Right ventricle myocardium inferior (tissue), 1 donor: ENCODE results near the gene NXPH4. TPM values are rescaled to one million over a fixed set of nuclear protein-coding genes. Genes with fewer than 3 reads are reported as not detected.

Source experiments
- ATAC-seq: fragments of 200-7000 bp; cut with Tn5 transposase; one replicate; pipeline ENCODE4 v1.9.1; 2020; ENCODE audit warnings: mild to moderate bottlenecking, moderate library complexity
- DNase-seq: peaks from one replicate; pipeline ENCODE4 v3.0.0; 2021; ENCODE audit errors: missing footprints
- intact Hi-C: fragments of 100-400 bp; cut with DNase I; formaldehyde crosslinking; loops from one replicate; pipeline ENCODE4 v1.11.0; 2022
- total RNA-seq: library from RNA; stranded (reverse); fragmentation: NEBNext Ultra II Directional; extraction: Animal tissue kit (Norgen Biotek cat#: 25700); gene quantifications from one replicate; pipeline ENCODE4 v1.2.1, GENCODE V29; 2021
- donor health status: DM: no; HTN: yes; CAD: no; lungs with severe emphysema.

NXPH4 gene
- total RNA-seq, 1 donor from 2014 or later: 0.60 TPM

DNA sequence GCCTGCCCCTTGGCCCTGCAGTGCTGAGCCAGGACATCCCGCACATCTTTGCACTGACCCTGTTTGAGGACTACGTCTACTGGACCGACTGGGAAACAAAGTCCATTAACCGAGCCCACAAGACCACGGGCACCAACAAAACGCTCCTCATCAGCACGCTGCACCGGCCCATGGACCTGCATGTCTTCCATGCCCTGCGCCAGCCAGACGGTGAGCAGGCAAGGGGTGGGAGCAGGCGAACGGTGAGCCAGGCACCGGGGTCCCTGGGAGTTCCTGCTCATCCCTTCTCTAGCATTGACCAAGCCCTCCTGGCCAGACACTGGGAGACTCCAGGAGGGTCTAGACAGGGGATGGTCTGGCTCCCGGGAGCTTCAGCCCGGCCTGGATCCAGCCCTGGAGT is 17.4 kb upstream of the NXPH4 start:
- intact Hi-C loops: no loop called here
- ATAC-seq (no peak), DNase-seq (no peak)

DNA sequence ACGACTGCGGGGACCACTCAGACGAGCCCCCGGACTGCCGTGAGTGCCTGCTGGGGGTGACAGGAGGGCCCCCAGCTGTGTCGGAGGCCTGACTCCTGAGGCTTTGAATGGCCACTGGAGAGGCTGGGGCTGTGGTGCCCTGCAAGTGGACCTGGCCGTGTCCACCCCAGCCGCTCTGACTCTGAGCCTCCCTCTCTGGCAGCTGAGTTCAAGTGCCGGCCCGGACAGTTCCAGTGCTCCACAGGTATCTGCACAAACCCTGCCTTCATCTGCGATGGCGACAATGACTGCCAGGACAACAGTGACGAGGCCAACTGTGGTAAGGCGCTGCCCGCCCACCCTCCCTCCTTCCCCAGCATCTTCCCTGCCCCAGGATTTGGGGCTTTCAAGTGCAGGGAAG is 16.1 kb upstream of the NXPH4 start:
- intact Hi-C loops: no loop called here
- ATAC-seq (no peak), DNase-seq (no peak)

DNA sequence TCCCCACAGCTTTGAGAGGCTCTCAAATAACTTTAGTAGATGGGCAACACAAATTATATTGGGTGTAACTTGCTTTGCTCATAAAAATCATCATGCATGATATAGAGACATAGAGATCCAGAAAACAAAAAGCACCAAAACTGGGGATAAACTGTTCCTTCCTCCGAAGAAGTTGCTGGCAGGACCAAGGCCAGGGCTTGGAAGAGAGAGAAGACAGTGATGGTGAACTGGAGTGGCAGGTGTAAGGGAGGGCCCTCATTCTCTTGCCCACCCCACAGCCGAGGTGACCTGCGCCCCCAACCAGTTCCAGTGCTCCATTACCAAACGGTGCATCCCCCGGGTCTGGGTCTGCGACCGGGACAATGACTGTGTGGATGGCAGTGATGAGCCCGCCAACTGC is 15.4 kb upstream of the NXPH4 start:
- intact Hi-C loops: no loop called here
- ATAC-seq (no peak), DNase-seq (no peak)

DNA sequence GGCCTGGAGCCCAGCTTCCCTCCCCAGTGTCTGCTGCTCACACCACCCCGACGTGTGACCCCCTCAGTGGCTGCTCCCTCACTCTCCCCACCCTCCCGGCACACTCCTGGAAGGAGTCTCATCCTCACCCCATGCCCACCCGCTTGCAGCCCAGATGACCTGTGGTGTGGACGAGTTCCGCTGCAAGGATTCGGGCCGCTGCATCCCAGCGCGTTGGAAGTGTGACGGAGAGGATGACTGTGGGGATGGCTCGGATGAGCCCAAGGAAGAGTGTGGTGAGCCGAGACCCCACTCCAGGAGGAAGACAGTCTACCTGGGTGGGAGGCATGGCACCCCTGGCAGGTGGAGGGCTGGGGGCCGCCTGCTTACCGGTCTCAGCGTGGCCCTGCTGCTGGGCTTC is 15.0 kb upstream of the NXPH4 start:
- ATAC-seq (no peak), DNase-seq (no peak)
- intact Hi-C loops: no loop called here

DNA sequence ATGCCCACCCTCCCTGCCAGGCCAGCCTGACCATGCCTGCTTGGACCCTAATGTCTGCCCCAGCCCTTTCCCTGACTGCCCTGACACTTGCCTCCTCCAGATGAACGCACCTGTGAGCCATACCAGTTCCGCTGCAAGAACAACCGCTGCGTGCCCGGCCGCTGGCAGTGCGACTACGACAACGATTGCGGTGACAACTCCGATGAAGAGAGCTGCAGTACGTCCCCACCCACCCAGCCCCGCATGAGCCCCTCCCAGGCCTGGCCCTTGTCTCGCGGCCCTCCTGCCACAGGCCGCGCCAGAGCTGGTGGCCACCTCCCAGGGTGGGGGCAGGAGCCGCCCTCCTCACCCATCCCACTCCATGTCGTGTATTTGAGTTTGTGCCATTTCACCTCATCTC is 14.3 kb upstream of the NXPH4 start:
- DNase-seq (no peak), ATAC-seq (no peak)
- intact Hi-C loops: no loop called here

DNA sequence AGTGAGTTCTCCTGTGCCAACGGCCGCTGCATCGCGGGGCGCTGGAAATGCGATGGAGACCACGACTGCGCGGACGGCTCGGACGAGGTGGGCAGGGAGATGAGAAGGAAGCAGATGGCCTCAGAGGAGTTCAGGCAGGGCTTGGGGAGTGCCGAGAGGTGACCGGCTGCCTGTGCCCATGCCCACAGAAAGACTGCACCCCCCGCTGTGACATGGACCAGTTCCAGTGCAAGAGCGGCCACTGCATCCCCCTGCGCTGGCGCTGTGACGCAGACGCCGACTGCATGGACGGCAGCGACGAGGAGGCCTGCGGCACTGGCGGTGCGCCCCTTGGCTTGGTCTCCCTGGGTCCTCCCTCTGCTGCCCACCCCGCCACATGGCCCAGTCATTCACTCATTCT is 13.4 kb upstream of the NXPH4 start:
- DNase-seq (no peak), ATAC-seq (no peak)
- intact Hi-C loops: no loop called here

DNA sequence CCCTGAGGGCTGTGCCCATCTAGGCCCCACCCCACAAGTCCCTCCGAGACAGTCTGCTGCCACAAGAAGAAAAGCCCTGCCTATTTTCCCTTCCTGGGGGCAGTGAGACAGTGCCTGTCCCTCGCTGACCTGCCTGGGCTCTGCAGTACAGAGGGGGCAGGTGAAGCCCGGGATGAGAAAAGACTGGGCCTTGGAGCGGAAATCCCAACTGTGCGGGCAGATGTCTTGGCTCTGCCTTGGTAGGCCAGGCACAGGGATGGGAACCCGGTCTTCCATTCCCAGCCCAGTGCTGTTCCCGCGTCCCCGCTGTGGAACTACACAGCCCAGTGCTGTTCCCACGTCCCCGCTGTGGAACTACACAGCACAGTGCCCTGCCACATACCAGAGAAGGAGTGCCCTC is 12.8 kb upstream of the NXPH4 start:
- no peak for ATAC-seq
- intact Hi-C loops: no loop called here

DNA sequence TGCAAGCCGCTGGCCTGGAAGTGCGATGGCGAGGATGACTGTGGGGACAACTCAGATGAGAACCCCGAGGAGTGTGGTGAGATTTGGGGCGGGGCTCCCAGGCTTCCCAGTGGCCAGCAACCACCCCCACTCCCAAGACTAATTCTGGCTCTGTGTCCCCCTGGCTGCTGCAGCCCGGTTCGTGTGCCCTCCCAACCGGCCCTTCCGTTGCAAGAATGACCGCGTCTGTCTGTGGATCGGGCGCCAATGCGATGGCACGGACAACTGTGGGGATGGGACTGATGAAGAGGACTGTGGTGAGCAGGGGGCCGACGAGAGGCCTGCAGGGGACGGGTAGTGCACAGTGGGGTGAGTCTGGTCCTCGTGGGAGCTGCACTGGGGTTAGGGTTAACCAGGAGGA is 12.1 kb upstream of the NXPH4 start:
- ATAC-seq: no peak
- DNase-seq: no peak
- intact Hi-C loops: no loop called here

More for the DNA sequence above, 12.8 kb upstream of the NXPH4 start:
- no peak for DNase-seq

DNA sequence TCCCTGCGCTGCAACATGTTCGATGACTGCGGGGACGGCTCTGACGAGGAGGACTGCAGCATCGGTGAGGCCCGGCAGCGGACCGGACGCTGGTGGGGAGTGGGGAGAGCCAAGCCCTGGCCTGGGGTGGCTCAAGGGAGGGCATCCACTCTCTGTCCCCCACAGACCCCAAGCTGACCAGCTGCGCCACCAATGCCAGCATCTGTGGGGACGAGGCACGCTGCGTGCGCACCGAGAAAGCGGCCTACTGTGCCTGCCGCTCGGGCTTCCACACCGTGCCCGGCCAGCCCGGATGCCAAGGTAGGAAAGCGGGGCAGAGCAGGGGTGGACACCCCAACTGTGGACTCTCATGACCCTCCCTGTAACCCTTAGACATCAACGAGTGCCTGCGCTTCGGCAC is 11.4 kb upstream of the NXPH4 start:
- ATAC-seq: no peak
- DNase-seq: no peak
- intact Hi-C loops: no loop called here

DNA sequence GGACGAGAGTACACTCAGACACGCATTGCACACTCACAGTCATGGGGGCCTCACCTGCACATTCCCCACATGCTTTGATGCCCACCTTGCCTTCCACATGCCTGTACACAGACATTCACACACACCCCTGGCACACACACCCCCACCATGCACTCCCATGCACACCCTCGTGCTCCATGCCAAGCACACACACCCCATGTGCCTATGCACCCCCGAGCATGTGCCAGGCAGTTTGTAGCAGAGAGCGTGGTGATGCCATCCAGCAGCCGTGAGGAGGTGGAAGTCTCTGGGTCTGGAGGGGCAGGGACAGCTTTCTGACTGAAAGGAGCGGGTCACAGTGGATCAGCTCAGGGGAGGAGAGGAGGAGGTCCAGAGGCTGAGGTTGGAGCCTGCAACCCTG is 10.7 kb upstream of the NXPH4 start:
- intact Hi-C loops: no loop called here
- no peak for DNase-seq
- ATAC-seq: no peak

DNA sequence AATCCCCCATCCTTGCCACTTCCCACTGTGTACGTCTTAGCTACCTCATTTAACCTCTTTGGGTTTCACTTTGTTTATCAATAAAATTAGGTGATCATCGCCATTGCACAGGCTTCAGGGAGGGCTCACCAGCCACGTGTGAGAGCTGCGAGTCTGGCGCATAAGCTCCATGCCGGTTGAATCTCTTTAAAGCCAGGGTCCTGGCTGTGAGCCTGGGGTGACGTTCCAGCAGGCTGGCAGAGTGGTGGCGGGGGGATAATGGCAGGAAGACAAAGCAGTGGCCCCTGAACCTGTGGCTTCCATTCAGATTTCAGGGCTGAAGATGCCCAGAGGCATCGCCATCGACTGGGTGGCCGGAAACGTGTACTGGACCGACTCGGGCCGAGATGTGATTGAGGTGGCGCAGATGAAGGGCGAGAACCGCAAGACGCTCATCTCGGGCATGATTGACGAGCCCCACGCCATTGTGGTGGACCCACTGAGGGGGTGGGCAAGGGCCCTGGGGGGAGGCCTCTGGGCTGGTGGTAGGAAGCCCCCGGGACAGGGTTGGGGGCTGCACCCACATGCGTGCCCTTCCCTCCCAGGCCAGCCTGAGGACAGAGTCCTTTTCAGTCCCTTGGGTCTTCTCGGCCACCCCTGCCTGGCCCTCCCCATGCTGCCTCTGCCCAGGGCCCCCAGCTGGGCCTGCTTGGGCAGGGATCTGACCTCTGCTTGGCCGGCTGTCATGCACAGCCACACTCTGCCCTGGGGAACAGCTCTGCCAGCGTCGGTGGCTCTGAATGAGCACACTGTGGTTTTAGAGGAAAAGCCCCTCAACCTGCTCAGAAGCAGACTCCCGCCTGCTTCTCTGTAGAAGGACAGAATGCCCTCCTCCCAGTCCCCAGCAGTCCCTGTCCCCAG is 8.6 kb upstream of the NXPH4 start:
- intact Hi-C loops: no loop called here
- DNase-seq: no peak
- no peak for ATAC-seq

DNA sequence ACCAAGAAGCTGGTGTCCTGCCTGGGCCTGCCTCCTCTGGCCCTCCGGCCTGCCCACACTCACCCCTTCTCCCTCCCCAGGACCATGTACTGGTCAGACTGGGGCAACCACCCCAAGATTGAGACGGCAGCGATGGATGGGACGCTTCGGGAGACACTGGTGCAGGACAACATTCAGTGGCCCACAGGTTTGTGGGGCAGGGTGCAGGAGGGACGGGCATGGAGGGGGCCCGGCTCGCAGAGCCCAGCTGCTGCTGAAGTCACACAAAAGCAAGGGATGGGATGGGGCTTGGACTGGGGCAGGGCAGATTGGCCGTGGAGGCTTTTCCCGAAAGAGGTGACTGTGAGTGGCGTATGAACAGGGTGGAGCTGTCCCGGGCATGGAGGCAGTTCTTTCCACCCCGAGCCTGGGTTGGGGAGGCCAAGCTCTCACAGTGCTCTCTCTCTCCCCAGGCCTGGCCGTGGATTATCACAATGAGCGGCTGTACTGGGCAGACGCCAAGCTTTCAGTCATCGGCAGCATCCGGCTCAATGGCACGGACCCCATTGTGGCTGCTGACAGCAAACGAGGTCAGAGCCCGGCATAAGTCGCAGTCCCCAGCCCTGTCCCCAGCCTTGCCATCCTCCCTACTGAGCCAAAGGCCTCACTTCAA is 7.8 kb upstream of the NXPH4 start:
- intact Hi-C loops: no loop called here
- DNase-seq (no peak), ATAC-seq (peak; percentile 66)

DNA sequence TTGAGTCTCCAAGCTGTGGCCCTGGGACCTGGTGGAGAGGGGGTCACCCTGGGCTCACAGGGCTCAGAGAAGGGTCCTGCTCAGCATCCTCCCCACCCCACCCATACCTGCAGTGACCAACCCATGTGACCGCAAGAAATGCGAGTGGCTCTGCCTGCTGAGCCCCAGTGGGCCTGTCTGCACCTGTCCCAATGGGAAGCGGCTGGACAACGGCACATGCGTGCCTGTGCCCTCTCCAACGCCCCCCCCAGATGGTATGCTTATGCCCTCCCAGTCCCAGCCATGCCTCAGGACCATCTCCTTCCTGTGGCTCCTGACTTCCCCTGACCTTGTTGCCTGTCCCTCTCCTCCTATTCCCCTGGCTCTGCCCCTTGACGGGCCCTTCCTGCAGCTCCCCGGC is 6.7 kb upstream of the NXPH4 start:
- ATAC-seq: no peak
- DNase-seq: no peak
- intact Hi-C loops: loop anchor here (5.0 kb wide), 1 partner anchor 242 kb away; no protein-coding TSS in a partner anchor

DNA sequence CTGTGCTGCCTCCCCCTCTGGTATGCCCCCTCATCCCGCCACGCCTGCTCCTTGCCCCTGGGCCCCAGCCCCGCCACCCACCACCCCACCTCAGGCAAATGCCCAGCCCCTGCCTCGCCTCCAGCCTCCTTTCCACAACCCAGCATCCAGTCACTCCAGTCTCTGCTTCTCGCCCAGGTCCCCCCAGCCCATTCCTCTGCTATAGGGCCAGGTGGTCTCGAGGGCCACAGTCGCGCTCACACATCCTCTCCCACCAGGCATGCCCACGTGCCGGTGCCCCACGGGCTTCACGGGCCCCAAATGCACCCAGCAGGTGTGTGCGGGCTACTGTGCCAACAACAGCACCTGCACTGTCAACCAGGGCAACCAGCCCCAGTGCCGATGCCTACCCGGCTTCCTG is 6.1 kb upstream of the NXPH4 start:
- intact Hi-C loops: loop anchor here (5.0 kb wide), 1 partner anchor 242 kb away; no protein-coding TSS in a partner anchor
- ATAC-seq: no peak
- no peak for DNase-seq

DNA sequence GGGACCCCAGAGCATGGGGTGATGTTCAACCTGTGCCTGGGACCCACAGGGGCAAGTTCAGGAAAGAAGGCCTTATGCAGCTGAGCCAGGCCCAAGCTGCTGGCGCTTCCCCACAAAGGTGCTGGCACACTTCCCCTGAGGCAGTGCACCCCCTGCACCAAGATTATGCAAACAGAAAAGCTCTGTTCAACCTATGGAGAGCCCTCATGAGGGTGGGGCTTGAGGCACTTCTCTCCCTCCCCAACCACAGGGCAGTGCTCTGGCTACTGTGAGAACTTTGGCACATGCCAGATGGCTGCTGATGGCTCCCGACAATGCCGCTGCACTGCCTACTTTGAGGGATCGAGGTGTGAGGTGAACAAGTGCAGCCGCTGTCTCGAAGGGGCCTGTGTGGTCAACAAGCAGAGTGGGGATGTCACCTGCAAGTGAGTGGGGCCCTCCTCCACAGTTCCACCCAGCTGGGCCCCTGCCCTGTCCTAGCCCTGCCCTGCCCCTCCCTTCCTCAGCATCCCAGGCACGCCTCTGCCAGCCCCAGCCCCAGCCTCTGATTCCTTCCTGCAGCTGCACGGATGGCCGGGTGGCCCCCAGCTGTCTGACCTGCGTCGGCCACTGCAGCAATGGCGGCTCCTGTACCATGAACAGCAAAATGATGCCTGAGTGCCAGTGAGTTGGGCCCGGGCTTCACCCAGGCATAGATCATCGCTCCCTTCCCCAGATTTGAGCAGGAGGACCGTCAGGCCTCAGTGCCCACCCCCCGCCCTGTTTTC is 5.5 kb upstream of the NXPH4 start:
- ATAC-seq (no peak), DNase-seq (no peak)
- intact Hi-C loops: loop anchor here (5.0 kb wide), 1 partner anchor 241 kb away; no protein-coding TSS in a partner anchor

DNA sequence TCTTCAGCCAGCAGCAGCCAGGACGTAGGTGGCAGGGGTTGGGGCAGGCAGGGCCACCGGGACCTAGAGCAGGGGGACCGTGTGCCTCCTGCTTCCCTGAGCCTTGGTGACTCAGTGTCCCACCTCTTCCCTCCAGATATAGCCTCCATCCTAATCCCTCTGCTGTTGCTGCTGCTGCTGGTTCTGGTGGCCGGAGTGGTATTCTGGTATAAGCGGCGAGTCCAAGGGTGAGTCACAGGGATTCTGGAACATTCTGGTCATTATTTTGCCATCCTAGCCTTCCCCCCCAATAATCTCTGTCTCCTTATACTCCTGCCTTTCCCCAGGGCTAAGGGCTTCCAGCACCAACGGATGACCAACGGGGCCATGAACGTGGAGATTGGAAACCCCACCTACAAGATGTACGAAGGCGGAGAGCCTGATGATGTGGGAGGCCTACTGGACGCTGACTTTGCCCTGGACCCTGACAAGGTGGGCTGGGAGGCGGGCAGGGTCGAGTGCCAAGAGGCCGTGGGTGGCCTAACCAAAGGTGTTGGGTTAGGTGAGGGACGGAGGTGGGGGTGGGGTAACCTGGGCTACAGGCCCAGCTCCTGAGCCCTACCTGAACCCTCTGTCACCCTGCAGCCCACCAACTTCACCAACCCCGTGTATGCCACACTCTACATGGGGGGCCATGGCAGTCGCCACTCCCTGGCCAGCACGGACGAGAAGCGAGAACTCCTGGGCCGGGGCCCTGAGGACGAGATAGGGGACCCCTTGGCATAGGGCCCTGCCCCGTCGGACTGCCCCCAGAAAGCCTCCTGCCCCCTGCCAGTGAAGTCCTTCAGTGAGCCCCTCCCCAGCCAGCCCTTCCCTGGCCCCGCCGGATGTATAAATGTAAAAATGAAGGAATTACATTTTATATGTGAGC is 4.5 kb upstream of the NXPH4 start:
- DNase-seq: no peak
- intact Hi-C loops: loop anchor here (2.0 to 5.0 kb wide), 2 partner anchors 65 to 240 kb away; no protein-coding TSS in a partner anchor
- no peak for ATAC-seq

DNA sequence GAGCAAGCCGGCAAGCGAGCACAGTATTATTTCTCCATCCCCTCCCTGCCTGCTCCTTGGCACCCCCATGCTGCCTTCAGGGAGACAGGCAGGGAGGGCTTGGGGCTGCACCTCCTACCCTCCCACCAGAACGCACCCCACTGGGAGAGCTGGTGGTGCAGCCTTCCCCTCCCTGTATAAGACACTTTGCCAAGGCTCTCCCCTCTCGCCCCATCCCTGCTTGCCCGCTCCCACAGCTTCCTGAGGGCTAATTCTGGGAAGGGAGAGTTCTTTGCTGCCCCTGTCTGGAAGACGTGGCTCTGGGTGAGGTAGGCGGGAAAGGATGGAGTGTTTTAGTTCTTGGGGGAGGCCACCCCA is 3.9 kb upstream of the NXPH4 start:
- ATAC-seq (no peak), DNase-seq (no peak)

DNA sequence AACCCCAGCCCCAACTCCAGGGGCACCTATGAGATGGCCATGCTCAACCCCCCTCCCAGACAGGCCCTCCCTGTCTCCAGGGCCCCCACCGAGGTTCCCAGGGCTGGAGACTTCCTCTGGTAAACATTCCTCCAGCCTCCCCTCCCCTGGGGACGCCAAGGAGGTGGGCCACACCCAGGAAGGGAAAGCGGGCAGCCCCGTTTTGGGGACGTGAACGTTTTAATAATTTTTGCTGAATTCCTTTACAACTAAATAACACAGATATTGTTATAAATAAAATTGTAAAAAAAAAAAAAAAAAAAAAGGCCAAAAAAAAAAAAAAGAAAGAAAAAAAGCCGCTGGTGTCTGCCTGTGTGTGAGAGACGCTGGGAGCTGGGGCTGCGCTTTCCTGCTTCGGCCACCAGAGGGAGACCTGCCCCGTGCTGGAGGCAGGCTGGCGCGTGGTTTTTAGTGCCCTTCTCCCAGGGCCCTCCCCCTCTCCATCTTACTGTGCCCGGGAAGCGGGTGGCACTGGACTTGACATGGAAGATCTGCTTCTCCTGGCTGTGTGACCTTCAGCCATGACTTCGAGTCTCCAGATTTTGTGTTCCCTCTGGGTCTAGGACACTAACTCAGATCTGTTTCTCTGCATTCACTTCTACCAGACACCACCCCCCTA is 3.4 kb upstream of the NXPH4 start:
- intact Hi-C loops: loop anchor here (1.0 to 5.0 kb wide), 4 partner anchors 26 to 239 kb away; no protein-coding TSS in a partner anchor
- ATAC-seq (peak; percentile 70), DNase-seq (peak; percentile 94)

More for the DNA sequence above, 3.9 kb upstream of the NXPH4 start:
- intact Hi-C loops: loop anchor here (1.0 to 5.0 kb wide), 4 partner anchors 27 to 240 kb away; no protein-coding TSS in a partner anchor
